Skeletal muscle satellite cell (primary cell): Measurements from ENCODE around the gene CA11.

ENCODE experiments used
- H3K27me3 ChIP-seq: 2 replicates; pipeline ENCODE4 v1.7.0; 2013; ENCODE audit warnings: low read length; ENCODE audit not compliant: control insufficient read depth, insufficient read depth
- H3K36me3 ChIP-seq: 2 replicates; pipeline ENCODE4 v1.7.0; 2013; ENCODE audit warnings: mild to moderate bottlenecking, control low read depth, low read length; ENCODE audit not compliant: insufficient read depth
- H3K4me1 ChIP-seq: 2 replicates; pipeline ENCODE4 v1.7.0; 2013; ENCODE audit warnings: low read length; ENCODE audit not compliant: control insufficient read depth, insufficient read depth
- H3K4me2 ChIP-seq: 2 replicates; pipeline ENCODE4 v1.7.0; 2013; ENCODE audit warnings: mild to moderate bottlenecking, low read length
- H3K4me3 ChIP-seq: 2 replicates; pipeline ENCODE4 v1.7.0; 2013; ENCODE audit warnings: low read length
- H3K9ac ChIP-seq: 2 replicates; pipeline ENCODE4 v1.7.0; 2013; ENCODE audit warnings: mild to moderate bottlenecking, low read depth, low read length, moderate library complexity
- H3K9me3 ChIP-seq: replicated peaks from 2 replicates; pipeline ENCODE4 v1.7.0; 2013; ENCODE audit warnings: mild to moderate bottlenecking, control low read depth, low read length

The CA11 gene

DNA sequence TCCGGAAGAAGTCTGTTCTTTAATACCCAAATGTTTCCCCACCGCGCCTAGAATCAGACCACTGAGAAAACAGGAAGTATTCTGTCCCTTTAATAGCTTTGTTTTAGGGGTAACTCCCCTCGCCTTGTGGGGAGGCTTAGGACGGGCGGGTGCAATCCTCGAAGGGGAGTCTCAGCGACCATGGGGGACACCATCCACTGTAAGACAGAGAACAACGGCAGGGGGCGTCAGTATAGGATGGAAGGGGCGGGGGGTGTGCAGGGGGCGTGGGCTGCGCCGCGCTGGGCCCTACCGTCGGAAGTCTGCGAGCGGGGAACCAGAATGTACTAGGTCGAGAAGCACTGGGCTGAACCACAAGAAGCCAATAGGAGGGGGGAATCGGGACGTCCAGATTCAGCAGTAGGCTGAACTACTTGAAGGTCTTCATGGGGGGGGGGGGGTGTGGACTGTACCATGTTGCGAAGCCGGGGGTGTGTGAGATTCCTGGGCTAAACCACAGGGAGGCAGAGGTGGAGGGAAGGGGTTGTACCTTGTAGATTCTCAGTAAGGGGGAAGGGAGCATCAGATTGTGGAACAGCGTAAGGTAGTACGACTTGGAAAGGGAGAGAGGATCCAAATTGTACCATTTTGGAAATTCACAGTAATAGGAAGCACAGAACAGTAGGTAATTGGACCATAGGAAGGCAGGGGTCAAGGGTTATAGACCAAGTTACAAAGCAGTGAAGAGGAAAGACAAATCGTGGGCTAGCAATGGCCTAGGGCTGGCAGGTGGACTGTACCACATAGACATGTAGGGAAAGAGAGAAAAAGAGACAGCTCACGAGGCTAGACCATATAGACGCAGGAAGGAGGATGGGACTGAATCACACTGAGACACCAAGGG is 7.8 kb downstream of the CA11 start:
- H3K27me3 ChIP-seq, result peaks cover 4% of the 10 kb centered on the region
- peak overlapping the region; percentile 89 for H3K4me2 ChIP-seq
- H3K36me3 ChIP-seq, result no peaks in the 10 kb centered on the region
- H3K4me1 ChIP-seq, result peaks cover 39% of the 10 kb centered on the region
- peak overlapping the region; percentile 68 for H3K4me3 ChIP-seq
- no peaks in the 10 kb centered on the region for H3K9me3 ChIP-seq
- H3K9ac ChIP-seq, result peak overlapping the region; percentile 80

DNA sequence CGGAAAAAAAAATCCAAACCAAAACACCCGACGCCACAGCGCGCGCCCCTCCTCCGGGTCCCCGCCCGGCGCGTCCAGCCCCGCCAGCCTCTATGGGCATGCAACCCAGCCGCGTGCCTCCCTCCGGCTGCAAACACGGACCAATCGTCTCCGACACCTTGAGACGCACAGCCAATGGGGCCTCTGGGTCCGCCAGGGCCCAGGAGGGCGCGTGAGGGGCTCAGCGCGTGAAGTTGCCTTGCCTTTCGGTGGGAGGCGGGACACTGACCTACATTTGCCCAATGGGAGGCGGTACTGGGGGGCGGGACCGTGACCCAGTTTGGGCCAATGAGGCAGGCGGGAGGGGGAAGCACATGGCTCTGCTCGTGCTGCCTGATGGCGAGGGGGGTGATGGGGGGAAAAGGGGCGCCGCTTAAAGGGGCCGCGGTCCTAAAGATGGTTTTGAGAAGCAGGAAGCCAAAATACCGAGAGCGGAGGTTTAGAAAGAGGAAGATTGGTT is 8.5 kb downstream of the CA11 start:
- H3K9me3 ChIP-seq, result no peaks in the 10 kb centered on the region
- H3K27me3 ChIP-seq, result no peaks in the 10 kb centered on the region
- peak overlapping the region; percentile 80 for H3K9ac ChIP-seq
- H3K4me2 ChIP-seq, result peak overlapping the region; percentile 89
- H3K4me3 ChIP-seq, result peak overlapping the region; percentile 68
- H3K36me3 ChIP-seq, result no peaks in the 10 kb centered on the region
- H3K4me1 ChIP-seq, result peaks cover 46% of the 10 kb centered on the region

DNA sequence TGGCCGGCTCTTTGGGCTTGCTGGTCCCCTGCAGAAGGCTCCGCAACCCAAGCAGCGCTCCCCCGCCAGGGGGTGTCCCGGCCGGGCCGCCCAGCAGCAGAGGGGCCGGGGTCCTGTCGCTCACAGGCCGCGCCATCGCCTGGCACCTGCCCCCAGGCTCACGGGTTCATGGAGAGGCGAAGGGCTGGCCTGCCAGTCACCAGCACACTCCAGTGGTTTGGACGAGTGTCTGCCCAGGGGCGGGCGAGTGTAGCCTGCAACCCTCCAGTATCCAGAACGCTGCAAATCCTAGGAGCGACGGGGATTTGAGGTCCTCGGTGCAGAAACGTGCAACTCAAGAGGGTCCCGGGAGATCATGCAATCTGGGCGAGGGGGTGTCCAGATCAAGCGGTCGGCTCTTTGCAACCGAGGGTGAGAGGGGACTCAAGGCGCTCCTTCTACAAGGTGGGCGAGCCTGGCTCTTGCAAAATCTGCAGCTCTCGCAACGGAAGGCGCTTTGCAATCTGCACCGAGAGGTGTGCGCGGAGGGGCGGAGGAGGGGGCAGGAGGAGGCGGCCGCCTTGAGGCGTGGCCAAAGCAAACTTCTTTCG is 9.0 kb downstream of the CA11 start, which contains the start of gene DBP:
DBP (minus strand) TSS at position 521 of the 590 bp plus-strand sequence; CDS start at position 136, 385 bp downstream.
- Histone ChIP-seq H3K4me3 (peak within 1 kb of the TSS; percentile 68), H3K27me3 (no peaks in the 10 kb centered on the region), H3K36me3 (no peaks in the 10 kb centered on the region), H3K4me2 (peak within 1 kb of the TSS; percentile 89), H3K9ac (peak within 1 kb of the TSS; percentile 80), H3K9me3 (no peaks in the 10 kb centered on the region), H3K4me1 (peaks cover 47% of the 10 kb centered on the region)

DNA sequence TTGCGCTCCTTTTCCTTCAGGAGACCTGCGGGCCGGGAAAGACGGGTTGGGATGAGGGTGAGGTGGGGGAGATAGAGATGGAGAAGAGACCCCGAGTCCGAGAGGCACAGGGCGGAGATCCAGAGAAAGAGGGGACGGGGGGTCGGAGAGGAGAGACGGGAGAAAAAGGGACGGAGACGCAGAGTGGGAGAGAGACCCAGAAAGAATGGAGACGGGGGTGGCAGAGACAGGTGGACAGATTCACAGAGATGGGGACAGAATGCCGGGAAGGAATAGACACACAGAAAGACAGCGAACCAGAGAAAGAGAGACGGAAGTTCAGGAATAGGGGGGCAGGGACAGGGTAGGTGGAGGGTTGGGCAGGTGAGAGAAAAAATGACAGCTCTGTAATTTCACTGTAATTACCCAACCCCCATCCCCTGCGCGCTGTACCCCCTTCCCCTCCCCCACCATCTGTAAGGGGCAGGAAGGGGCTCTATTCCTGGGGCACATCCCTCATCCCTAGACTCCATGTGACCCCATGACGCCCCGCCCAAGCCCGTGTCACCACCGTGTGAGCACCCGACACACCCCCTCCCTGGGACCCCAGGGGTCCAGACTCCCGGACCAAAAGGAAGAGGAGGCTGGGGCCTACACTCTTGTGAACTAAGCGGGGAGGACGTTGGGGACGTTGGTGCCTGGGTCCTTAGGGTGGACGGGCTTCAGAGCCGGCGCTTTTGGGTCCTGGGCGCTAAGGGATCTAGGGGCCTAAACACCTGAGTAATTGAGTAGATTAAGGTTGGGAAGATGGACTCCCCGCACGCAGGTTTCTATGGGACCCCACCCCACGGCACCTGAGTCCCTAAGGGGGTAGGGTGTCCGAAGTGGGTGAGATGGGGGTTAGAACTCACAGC is 9.8 kb downstream of the CA11 start:
- Histone ChIP-seq H3K27me3 (no peaks in the 10 kb centered on the region), H3K9me3 (no peaks in the 10 kb centered on the region), H3K9ac (peak overlapping the region; percentile 60), H3K36me3 (no peaks in the 10 kb centered on the region), H3K4me3 (peak overlapping the region; percentile 68), H3K4me2 (peak overlapping the region; percentile 89), H3K4me1 (peaks cover 47% of the 10 kb centered on the region)

DNA sequence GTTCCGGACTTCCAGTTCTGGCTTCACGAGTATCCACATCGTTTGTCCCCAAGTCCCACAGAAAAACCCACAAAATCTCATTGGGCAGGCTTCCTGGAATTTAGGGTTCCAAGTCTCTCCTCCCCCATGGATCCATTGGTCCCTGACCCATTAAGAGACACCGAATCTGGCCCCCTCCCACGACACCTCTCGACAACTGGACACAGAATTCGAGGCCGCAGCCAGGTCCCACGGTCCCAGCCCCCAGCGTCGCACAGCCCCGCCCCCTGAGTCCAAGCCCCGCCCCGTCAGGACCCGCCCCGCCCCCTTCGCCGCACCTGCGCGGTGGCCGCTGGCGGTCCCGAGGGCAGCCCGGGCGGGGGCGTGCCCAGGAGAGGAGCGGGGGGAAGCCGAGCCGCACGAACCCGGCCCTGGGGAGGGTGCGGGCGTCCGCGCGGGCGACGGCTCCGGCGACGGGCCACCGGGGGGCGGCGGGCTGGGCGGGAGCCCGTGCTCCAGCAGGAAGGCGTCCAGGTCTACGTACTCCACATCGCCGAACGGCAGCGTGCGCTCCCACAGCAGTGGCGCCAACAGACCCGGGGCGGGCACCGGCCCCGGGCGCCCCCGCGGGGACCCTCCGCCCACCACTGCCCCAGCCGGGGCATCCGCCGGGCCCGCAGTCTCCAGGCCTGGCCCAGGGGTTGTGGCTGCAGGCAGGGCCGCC is 10.6 kb downstream of the CA11 start:
- Histone ChIP-seq H3K9ac (peak overlapping the region; percentile 60), H3K4me1 (peaks cover 54% of the 10 kb centered on the region), H3K4me3 (peak overlapping the region; percentile 65)

DNA sequence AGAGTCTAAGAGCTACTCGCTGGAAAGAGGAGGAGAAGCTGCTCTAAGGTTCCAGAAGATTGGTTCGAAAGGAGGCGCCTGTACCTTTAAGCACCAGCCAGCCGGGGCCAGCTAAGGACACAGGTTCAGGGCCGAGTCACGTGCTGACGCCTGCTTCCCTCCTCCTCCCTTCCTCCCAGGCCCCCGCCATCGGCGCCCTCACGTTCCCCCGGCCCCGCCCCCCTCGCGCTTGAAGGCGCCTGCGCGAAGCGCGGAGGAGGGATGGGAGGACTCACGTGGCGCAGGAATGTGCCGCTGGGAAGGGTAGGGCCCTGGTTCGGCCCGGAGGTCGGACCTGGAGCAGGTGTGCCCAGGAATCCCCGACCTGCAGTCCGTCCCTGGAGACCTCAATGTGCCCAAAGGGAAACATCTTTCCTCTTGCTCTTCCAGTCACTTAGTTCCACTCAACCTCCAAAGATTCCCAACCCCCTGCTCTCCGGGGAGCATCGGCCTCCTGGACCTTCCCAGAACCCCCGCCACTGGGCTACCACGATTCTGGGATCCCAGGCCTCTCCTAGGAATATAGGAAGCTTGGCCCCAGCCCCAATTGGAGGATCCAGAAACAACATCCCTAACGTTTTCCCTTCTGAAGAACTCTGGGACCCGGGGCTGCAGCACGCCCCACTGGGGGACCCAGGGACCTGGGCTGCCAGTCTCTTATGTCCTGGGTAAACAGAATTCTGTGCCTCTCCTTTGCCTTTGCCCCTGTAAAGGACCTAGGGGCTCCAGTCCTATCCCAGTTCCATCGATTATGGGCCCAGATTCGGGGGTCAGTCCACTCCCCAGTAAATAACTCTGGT is 11.3 kb downstream of the CA11 start:
- Histone ChIP-seq H3K4me3 (peak overlapping the region; percentile 65), H3K9ac (peak overlapping the region; percentile 68), H3K27me3 (no peaks in the 10 kb centered on the region), H3K4me1 (peaks cover 62% of the 10 kb centered on the region), H3K36me3 (no peaks in the 10 kb centered on the region), H3K4me2 (peak overlapping the region; percentile 86), H3K9me3 (no peaks in the 10 kb centered on the region)

More for the DNA sequence above, 10.6 kb downstream of the CA11 start:
- Histone ChIP-seq H3K36me3 (no peaks in the 10 kb centered on the region), H3K27me3 (no peaks in the 10 kb centered on the region), H3K9me3 (no peaks in the 10 kb centered on the region), H3K4me2 (peak overlapping the region; percentile 86)

DNA sequence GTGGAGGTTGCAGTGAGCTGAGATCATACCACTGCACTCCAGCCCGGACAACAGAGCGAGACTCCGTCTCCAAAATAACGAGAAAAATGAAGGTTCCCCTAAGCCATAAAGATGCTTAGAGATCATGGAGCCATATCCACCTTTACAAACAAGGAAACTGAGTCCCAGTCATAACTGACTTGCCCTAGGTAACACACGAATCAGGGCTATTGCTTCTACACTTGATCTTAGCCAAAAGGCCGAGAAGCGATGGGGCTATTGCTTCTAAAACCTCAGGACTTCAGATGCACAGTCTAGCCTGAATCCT is 12.0 kb downstream of the CA11 start:
- no peaks in the 10 kb centered on the region for H3K9me3 ChIP-seq
- no peaks in the 10 kb centered on the region for H3K36me3 ChIP-seq
- H3K4me3 ChIP-seq, result peak overlapping the region; percentile 65
- H3K4me1 ChIP-seq, result peaks cover 62% of the 10 kb centered on the region
- peak overlapping the region; percentile 86 for H3K4me2 ChIP-seq
- peak overlapping the region; percentile 68 for H3K9ac ChIP-seq
- no peaks in the 10 kb centered on the region for H3K27me3 ChIP-seq

DNA sequence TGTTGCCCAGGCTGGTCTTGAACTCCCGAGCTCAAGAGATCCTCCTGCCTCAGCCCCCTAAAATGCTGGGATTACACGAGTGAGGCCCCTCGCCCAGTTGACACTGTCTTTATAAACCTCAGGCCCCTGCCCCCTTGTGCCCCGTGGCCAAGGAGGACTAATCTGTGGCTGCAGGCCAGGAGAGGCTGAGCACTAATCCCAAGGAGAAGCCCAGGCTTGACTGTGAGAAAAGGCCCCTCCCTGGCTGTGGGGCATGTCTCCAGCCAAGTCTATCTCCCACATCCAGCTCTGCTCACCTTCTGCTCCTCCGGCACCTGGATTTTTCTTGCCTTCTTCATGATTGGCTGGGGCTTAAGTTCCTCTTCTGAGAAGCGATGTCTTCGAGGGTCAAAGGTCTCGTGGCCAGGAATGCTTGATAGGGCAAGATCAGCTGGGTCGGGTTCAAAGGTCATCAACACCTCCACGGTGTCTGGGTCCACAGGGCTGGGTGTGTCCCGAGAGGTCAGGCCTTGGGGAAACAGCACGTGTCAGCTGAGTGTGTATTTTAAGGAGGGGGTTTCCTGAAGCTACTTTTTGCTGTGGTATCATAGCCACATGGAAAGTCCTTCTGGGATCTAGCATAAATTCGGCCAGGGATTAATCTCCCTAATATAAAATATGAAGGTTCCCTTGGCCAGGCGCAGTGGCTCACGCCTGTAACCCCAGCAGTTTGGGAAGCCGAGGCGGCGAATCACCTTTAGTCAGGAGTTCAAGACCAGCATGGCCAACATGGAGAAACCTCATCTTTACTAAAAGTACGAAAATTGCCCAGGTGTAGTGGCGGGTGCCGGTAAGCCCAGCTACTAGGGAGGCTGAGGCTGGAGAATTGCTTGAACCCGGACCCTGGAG is 12.6 kb downstream of the CA11 start:
- peak overlapping the region; percentile 68 for H3K9ac ChIP-seq
- no peaks in the 10 kb centered on the region for H3K27me3 ChIP-seq
- H3K36me3 ChIP-seq, result no peaks in the 10 kb centered on the region
- peak overlapping the region; percentile 86 for H3K4me2 ChIP-seq
- H3K9me3 ChIP-seq, result no peaks in the 10 kb centered on the region
- peak overlapping the region; percentile 65 for H3K4me3 ChIP-seq
- H3K4me1 ChIP-seq, result peaks cover 62% of the 10 kb centered on the region

DNA sequence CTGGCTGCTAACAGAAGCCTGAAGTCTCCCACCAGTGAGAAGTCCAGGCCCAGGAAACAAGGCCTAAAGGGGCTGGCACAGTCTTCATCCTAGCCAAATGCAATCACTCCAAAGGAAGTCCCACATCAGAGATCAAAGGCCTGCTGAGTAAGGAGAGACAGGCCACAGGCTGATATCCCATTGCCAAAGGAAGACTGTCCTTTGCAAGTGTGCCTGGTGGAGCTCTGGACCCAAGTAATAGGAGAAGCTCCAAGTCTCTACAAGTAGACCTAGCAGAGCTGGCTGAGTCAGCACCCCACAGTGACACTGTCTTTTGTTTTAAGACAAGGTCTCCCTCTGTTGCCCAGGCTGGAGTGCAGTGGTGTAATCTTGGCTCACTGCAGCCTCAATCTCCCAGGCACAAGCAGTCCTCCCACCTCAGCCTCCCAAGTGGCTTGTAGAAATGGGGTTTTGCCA is 13.3 kb downstream of the CA11 start:
- Histone ChIP-seq H3K4me3 (no peak overlapping the region), H3K4me1 (peaks cover 59% of the 10 kb centered on the region), H3K4me2 (no peak overlapping the region), H3K9ac (no peak overlapping the region), H3K27me3 (no peaks in the 10 kb centered on the region), H3K9me3 (no peaks in the 10 kb centered on the region), H3K36me3 (no peaks in the 10 kb centered on the region)
